Measurements from ENCODE around the gene EIPR1. TPM values are rescaled to one million over a fixed set of nuclear protein-coding genes. Genes with fewer than 3 reads are reported as not detected.

EIPR1 gene
- total RNA-seq, 2 donors from 2014 or later: 18.8 to 39.1 TPM

GRCh38 chr2:3151153-3151918 is 226.3 kb downstream of the EIPR1 start:
- Histone ChIP-seq H3K9me3 (no peaks in the 10 kb centered on the region), H3K4me1 (no peaks in the 10 kb centered on the region), H3K36me3 (no peaks in the 10 kb centered on the region), H3K27ac (no peak overlapping the region), H3K9ac (ENCODE audit: low read depth in 2 of 2, low read length in 2 of 2) (no peak overlapping the region), H3K4me3 (no peak overlapping the region), H3K27me3 (no peaks in the 10 kb centered on the region)
- intact Hi-C loops (cut with DNase I): no loop called here
- TF ChIP-seq CTCF (IDR thresholded peaks at IDR 0.05): no peak
- no peak for DNase-seq

DNA sequence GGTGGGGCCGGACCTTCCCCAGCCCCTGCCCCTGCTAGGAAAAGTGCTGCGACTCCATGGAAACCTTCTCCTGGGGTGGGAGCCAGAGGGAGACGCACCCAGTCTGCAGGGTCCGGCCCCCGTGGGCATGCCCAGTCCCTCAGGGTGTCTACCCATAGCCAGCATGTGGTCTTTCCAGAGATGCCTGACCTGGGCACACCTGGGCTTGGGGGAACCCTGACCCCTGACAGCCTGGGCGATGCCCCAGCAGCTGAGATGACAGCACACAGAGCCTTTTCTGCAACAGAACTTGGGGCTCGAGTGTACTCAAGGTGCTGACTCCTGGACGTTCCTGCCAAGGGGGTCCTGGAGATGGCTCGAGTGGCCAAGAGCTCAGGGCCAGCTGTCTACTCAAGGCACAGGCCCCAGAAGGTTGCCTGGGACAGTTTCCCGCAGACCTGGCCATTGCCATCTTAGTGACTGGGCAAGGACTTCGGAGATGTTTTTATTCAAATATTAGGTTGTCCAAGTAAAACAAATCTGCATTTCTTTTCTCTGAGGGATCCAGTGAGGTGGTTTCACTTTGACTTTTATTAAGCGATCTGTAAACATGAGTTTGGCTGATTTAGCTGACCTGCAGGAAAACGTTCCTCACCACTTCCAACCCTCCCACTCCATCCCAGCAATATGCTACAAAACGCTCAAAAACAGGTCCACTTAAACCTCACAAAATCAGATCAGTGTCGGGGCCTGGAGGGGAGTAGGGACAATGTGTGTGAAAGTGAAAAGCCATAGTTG is 228.0 kb downstream of the EIPR1 start:
- H3K27ac ChIP-seq: no peak overlapping the region
- no peak overlapping the region for H3K9ac ChIP-seq (ENCODE audit: low read depth in 2 of 2, low read length in 2 of 2)
- no peak for TF ChIP-seq CTCF (IDR thresholded peaks at IDR 0.05)
- H3K9me3 ChIP-seq: no peaks in the 10 kb centered on the region
- H3K4me3 ChIP-seq: no peak overlapping the region
- no peaks in the 10 kb centered on the region for H3K4me1 ChIP-seq
- no peak for DNase-seq
- no peaks in the 10 kb centered on the region for H3K27me3 ChIP-seq
- no peaks in the 10 kb centered on the region for H3K36me3 ChIP-seq
- intact Hi-C loops (cut with DNase I): no loop called here

GRCh38 chr2:3148716-3149115 is 228.9 kb downstream of the EIPR1 start:
- Histone ChIP-seq H3K4me3 (no peak overlapping the region), H3K4me1 (no peaks in the 10 kb centered on the region), H3K36me3 (no peaks in the 10 kb centered on the region), H3K9ac (ENCODE audit: low read depth in 2 of 2, low read length in 2 of 2) (no peak overlapping the region), H3K27ac (no peak overlapping the region), H3K27me3 (no peaks in the 10 kb centered on the region), H3K9me3 (no peaks in the 10 kb centered on the region)
- intact Hi-C loops (cut with DNase I): no loop called here
- no peak for DNase-seq
- no peak for TF ChIP-seq CTCF (IDR thresholded peaks at IDR 0.05)

GRCh38 chr2:3147651-3148530 is 229.7 kb downstream of the EIPR1 start:
- Histone ChIP-seq H3K27ac (no peak overlapping the region), H3K4me1 (no peaks in the 10 kb centered on the region), H3K9ac (ENCODE audit: low read depth in 2 of 2, low read length in 2 of 2) (no peak overlapping the region), H3K4me3 (no peak overlapping the region), H3K9me3 (no peaks in the 10 kb centered on the region), H3K36me3 (no peaks in the 10 kb centered on the region), H3K27me3 (no peaks in the 10 kb centered on the region)
- no peak for TF ChIP-seq CTCF (IDR thresholded peaks at IDR 0.05)
- intact Hi-C loops (cut with DNase I): no loop called here
- DNase-seq: no peak

Data from colonic mucosa (tissue), 4 donors.